SKM-1 (cell line): Measurements from ENCODE around the gene TRPM5.

Experiments used
- DNase-seq: peaks from one replicate; lab custom pipeline; 2025; ENCODE audit not compliant: unreplicated experiment; lab: John Stamatoyannopoulos, UW

The TRPM5 gene

GRCh38 chr11:2470495-2470894 is 26.2 kb upstream of the TRPM5 start:
- no peak for DNase-seq

GRCh38 chr11:2468363-2469235 is 24.3 kb upstream of the TRPM5 start:
- DNase-seq, result no peak

GRCh38 chr11:2467695-2468055 is 23.4 kb upstream of the TRPM5 start:
- DNase-seq, result no peak

DNA sequence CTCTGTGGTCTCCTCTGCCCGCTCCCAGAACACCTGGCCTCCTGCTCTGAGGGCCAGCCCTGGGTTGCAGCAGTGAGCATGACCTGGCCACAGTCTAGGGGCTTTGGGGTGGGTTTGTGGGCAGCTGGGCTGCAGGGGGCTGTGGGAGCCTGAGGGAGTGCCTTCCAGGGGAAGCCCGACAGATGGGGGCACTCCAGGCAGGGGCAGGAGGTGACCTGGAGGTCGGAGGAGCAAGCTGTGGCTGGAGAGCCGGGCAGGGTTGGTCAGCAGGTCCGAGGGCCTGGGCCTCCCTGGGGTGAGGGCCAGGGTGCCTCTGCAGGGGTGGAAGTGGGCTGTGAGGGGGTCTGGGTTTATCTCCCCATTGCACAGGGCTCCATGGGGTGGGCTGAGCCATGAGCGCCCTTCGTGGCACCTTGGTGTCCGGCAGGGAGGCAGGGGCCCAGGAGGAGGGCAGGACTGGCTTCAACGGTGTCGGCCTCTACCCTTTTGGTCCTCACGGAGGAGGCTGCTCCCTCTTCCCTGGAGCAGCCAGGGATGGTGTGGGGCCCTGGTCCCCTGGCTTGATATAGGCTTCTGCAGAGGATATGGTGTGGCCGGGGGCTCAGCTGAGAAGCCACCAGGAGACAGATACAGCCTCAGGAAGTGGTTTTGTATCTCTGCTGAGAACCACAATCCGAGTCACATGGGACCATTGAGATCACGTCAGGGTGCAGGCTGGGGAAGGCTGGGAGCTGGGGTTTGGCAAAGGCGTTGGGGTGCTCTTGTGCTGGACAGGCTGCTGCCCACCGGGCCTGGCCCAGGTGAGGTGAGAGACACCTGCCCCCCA is 22.8 kb upstream of the TRPM5 start:
- DNase-seq, result peak; percentile 54

DNA sequence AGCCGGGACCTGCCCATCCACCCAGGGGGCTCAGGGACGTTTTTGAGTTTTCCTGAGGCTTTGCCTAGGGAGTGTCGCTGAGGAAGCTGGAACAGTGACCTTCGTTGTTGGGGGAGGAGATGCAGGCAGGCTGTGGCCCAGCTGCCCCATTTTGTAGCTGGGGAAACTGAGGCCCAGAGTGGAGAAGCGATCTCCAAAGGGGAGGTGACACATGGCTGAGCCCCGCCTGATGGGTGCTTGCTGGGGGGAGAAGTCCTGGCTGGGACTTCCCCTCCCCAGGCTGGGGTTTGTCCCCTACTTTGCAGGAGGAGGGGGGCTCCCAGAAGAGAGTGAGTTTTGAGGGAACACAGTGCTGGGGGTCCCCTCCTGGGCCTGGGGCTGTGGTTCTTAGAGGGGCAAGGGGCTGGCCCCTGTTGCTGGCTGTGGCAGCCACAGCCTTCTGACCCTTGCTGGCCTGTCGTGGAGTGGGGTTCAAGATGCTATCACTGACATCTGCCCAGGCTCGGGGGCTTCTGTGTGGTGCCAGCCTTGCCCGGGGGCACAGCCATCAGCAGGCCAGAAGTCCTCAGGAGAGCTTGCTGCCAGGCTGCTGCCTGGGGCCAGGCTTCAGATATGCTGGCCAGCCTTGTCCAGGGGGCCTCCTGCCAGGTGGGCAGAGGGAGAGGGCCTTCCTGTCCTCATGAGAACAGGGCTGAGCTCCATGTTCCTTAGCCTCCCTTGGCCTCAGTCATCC is 21.9 kb upstream of the TRPM5 start:
- DNase-seq, result no peak

GRCh38 chr11:2465202-2466068 is 21.1 kb upstream of the TRPM5 start:
- no peak for DNase-seq

GRCh38 chr11:2464451-2465165 is 20.3 kb upstream of the TRPM5 start:
- DNase-seq, result no peak

- DNase-seq, result no peak
These were observed 19.5 kb upstream of the TRPM5 start for GRCh38 chr11:2463766-2464277.

DNA sequence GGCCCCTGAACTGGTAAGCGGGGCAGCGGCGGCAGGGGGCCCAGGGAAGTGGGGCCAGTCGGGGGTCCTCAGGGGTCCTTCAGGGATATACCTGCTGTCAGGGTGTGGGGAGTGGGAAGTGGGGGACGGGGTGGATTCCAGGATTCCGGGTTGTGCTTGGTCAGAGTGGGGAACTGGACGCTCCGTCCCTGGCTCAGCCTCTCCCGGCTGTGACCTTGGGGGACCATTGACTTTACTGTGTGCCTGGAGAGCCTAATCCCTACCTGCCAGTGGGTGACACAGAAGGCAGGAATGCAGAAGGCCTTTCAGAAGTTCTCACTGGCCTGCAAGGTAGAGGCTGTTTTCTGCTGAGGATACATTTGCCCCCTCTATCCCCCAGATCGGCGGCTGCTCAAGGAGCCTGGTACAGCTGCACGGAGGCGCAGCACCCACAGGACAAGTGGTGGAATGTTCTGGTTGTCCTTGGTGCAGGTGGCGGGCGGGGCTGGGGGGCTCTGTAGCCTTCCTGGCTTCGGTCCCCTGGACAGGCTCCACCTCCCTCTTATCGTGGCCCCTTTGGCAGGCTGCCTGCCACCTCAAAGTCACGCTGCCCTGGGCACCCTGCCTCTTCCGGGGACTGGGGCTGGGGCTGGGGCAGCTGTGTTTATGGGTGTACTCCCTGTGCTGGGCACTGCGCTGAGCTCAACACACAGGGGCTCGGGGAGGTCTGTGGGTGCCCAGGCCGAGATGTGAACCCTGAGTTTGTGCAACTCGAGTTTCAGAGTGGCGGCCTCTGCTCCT is 18.9 kb upstream of the TRPM5 start:
- DNase-seq, result no peak

DNA sequence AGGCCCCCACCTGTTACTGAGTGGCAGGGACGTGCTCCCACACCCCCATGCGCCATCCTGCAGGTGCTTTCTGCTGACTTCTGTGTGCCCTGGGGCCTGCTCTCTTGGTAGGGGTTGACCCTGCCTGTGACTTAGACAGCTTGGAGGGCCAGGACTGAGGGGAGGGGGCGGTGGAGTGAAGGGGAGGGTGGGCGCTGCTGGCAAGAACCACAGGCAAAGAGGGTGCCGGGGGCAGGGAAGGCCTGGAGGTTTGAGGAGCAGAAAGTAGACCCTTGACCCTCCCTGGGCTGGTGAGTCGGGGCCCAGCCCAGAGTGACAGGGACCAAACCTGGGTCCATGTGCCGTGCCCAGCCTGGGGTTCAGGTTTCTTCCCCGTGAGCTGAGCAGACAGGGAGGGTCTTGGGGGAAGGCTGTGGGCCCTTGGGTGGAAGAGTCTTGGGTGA is 18.2 kb upstream of the TRPM5 start:
- no peak for DNase-seq

- no peak for DNase-seq
These were observed 17.7 kb upstream of the TRPM5 start for GRCh38 chr11:2461956-2462542.

- no peak for DNase-seq
These were observed 17.1 kb upstream of the TRPM5 start for GRCh38 chr11:2461253-2461955.

- no peak for DNase-seq
These were observed 16.4 kb upstream of the TRPM5 start for GRCh38 chr11:2460540-2461252.

DNA sequence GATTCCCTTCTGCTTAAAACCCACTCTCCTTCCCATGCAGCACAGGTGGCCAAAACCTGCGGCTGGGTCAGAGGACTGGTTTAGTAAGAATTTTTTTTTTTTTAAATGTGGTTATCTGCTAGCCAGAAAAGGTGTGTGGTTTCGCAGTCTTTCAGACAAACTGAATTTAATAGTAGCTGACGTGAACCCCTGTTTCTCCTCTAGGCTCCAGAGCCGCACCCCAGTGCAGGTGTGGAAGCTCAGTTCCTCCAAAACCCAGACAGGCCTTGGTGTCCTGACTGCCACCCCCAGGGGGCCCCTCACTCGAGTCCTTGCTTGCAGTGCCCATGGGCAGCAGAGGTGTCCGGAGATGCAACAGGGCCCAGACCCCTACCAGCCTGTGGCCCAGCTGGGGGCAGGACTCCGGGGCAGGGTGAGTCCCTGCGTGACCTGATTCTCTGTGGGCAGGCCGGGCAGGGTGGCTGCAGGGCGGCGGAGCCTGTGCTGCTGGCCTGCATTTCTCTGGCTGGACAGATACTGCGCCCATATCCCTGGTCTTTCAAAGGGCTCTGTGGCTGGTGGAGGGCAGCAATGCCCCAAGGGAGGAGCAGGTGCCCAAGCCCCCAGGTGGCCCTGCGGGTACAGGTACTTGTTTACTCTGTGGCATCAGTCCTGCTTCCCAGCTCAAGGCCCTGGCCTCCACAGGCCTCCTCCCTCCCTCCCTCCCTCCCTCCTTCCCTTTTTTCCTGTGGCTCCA is 15.7 kb upstream of the TRPM5 start:
- DNase-seq, result no peak

DNA sequence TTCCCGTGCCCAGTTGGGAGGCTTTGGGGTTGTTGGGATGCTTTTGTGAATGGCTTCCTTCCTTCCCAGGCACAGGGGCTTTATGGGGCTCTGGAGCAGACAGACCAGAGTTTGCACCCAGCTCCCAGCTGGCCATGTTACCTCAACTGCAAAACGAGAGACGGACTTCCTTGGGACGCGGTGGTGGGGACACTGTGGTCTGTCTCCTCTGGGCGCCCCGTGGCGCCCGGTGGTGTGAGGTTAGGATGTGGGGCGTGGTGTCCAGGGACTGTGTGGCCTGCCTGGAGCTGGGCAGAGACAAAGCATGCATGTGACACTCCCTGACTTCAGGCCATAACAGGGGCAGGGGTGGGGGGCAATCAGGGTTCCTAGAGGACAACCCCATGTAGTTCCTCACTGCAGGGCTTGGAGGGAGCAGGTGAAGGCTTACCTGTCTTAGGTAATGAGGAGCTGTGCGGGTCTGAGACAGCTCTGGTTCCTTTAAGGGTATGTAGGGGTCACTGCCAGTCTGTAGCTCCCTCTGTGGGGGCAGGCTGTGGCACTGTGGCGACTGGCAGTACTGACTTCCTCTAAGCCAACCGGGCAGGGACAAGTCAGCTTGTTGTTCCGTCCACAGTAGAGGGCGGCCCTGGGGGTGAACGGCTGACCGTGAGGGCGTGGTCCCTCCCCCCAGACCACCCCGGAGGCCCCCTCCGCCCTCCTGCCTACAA is 14.9 kb upstream of the TRPM5 start:
- DNase-seq, result no peak

GRCh38 chr11:2458321-2458720 is 14.0 kb upstream of the TRPM5 start:
- no peak for DNase-seq
